OCI-M2 (cell line): Measurements from ENCODE around the gene CYP4F8.

Experiments
- DNase-seq: peaks from one replicate; lab custom pipeline; 2025; ENCODE audit not compliant: unreplicated experiment; lab: John Stamatoyannopoulos, UW

Gene CYP4F8

DNA sequence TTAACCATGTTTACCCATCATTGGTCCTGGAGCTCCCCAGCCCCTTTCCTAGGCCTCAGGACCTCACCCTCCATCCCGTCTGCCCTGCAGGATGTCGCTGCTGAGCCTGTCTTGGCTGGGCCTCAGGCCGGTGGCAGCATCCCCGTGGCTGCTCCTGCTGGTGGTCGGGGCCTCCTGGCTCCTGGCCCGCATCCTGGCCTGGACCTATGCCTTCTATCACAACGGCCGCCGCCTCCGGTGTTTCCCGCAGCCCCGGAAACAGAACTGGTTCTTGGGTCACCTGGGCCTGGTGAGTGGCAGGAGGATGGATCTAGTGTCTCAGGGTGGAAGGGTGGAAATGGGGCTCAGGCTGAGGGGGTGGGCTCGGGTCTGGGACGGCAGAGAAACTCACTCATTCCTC, 508 bp downstream of the CYP4F8 start:
- DNase-seq: no peak

DNA sequence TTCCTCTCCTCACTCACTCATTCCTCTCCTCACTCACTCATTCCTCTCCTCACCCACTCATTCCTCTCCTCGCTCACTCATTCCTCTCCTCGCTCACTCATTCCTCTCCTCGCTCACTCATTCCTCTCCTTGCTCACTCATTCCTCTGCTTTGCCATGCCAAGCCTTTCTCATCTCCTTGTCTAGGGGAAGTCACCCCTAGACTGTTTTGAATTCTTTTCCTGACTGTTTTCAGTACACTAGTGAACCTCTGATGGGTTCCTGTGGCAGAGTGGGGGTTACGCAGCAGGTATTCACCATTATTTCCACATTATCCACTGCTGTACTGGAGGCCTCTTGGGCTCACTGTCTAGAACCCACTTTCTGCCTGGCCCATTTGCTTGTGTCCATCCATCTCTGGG, 1.2 kb downstream of the CYP4F8 start:
- no peak for DNase-seq

DNA sequence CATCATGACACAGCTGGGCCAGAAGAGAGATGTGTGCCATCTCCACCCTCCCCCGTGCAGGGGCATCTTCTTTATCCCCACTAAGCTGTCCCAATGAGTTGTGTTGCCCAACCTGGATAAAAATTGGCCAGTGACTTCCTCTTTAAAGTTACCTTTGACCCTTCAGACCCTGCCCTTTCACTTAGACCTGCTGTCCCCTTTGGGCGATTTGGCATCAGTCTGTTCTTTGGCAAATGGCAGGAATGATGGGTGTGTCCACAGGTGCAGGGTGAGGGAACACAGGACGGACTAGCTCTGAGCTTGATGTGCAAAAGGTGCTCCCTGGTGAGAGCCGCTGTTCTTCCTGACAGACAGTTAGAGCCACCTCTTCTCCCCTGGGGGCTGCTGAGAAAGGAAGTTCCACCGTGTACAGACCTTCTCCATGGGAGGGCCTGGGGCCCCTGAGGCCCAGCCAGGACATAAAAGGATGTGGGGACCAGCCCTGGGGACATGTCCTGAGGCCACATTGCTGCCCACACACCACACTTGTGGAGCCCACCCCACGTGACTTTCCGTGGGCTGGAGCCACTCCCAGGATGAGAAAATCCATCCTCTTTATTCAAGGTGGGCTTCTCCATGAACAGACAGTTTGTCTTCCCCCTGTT, 1.7 kb downstream of the CYP4F8 start:
- DNase-seq: no peak

DNA sequence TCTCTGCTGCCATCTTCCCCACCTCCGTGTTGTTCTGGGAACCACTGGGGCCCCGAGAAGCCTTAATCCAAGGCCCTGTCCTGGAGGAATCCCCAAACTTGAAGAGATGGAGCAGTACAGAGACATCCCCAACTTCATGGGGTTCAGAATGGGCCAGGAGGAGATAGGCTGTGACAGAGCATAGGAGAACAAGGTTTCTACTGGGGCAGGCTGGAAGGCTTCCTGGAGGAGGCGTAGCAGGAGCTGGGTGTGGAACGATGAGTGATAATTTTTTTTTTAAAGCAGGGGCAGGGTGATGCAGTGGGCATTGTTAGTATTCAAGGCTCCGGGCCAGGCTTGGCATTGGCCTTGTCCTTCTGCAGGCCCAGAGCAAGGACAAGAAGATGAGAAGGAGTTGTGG, 3.3 kb downstream of the CYP4F8 start:
- no peak for DNase-seq

DNA sequence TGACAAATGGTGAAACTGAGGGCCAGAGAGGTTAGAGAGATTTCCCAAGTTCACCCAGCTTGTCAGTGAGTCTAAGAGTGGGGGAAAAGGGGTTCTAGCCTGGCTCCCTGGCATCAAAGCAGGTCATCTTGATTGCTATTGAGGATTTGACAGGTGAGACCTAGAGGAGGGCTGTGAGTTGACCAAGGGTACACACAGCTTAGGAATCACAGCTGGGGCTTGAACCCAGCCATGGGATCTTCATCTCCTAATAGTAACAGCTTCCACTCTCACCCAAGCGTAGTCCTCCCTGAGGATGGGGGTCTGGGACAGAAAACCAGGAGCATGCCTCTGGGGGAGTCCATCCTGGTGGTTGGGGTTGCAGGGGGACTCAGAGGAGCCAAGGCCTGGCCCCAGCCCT, 6.8 kb downstream of the CYP4F8 start:
- no peak for DNase-seq

DNA sequence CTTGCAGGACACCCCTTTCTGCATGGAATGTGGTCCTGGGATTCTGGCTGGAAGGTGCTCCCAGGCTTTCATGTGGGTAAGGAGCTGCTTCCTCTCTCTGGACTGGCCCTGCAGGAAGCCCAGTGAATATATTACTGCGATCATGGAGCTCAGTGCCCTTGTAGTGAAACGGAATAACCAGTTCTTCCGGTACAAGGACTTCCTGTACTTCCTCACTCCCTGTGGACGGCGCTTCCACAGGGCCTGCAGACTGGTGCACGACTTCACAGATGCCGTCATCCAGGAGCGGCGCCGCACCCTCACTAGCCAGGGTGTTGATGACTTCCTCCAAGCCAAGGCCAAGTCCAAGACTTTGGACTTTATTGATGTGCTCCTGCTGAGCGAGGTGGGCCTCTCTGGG, 8.0 kb downstream of the CYP4F8 start:
- DNase-seq: no peak

DNA sequence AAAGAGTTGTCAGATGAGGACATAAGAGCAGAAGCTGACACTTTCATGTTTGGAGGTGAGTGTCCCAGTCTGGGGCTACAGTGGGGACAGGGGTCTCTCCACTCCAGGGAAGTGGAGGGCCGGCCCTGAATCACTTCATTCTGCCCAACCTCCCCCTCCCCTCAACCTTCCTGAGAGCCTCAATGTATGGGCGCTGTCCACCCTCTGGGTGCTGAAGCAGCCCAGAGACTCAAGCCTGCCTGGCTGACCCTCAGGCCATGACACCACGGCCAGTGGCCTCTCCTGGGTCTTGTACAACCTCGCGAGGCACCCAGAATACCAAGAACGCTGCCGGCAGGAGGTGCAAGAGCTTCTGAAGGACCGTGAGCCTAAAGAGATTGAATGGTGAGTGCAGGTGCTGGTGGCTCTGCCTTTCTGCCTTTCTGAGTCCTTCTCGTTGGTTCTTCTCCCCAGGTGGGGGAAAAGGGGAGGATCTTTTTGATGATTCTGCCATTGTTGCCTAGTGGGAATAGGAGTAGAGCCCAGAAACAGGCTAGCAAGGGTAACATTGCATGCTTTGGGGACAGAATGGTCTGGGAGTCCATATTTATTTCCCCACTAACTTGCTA, 8.8 kb downstream of the CYP4F8 start:
- peak; percentile 7 for DNase-seq

DNA sequence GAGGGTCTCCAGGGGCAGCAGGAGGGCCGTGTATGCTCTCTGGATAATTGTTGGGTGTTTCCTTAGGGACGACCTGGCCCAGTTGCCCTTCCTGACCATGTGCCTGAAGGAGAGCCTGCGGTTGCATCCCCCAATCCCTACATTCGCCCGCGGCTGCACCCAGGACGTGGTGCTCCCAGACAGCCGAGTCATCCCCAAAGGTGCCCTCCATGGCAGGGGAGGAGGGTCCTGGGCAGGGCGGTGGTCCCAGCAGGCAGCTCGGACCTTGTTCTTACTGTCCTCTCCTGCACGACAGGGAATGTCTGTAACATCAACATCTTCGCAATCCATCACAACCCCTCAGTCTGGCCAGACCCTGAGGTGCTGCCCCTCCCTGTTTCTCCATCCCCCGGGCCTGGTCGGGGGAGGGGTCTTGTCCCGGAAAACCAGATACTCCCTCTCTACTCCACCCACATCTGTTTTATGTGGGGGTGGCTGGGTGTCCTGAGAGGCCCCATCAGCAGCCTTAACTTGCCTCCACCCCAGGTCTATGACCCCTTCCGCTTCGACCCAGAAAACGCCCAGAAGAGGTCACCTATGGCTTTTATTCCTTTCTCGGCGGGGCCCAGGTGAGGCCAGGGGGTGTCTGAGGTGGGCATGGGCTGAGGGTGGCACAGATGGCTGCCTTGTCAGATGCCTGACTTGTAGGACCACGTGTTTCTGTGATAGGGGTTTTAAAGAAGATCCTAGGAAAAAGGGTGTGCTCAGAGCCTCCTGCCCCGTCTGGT, 13.4 kb downstream of the CYP4F8 start:
- DNase-seq: no peak

DNA sequence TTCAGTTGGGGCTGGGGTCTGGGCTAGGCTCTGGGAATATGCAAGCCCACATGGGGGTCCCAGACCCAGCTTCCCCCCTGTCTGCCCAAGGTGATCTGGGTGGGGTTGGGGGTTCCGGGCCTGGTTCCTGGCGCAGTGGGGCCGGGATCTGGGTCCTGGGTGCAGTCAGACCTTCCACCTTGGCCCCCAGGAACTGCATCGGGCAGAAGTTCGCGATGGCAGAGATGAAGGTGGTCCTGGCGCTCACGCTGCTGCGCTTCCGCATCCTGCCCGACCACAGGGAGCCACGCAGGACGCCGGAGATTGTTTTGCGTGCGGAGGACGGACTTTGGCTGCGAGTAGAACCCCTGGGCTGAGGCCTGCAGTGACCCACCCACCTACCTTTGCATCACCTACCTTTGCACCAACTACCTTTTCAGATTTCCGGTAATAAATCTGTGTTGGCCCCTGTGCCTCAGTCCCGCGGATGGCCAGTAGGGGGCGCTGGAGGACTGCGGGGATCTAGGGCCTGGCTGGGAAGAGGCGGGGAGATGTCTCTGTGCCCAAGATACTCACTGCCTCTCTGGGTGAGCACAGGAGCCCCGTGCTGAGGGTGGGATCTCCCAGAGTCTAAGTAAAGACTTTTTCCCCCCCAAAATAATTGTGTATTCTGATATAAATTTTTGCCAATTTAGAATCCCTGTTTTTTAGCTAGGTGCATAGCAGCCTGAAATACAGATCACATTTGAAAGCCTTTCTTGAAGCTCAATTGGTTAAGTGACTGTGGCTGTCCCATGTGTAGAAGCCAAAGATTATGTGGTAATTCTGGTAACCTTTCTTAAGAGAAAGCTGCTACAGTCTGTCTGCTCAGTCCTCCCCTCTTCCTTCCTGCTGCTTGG, 14.2 kb downstream of the CYP4F8 start:
- peak; percentile 4 for DNase-seq

DNA sequence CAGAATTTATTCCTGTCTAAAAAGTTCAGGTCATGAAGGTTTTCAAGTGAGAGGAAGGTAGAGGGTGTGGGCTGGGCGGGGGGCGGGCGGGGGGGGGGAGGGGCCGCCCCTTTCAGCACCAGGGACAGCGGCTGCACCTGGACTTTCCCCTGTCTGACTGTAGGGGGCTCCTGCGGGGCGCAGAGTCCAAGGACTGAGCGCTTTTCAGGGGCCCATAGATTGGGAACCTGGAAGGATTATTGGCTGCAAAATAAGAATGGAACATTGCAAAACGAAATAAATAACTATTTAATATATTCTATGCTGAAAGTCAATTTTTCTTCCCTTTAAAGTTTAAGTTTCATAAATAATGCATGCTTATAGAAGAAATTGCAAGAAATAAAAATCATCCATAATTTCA, 16.8 kb downstream of the CYP4F8 start:
- no peak for DNase-seq

DNA sequence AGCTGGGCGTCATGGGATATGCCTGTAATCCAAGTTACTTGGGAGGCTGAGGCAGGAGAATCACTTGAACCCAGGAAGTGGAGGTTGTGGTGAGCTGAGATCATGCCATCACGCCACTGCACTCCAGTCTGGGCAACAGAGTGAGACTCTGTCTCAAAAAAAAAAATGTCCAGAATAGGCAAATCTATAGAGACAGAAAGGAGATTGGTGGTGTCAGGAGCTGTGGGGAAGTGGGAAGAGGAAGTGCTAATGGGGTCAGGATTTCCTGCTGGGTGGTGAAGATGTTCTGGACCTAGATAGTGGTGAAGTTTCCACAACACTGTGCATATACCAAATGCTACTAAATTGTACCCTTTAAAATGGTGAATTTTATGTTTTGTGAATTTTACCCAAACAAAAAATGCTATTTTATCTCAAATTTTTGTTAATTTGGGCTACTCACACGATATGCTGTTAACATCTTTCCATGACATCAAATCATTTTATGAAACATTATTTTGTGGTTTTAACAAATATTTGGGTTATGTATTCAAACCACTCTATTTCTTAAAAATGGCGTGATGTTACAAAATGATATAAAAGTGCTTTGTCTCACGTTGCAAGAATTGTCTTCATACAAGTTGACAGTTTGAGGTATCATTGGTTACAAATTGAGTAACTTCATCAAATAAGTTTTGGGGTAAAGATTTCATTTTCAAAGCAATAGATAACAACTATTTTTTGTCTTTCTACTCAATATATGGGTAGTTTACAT, 18.2 kb downstream of the CYP4F8 start:
- no peak for DNase-seq

DNA sequence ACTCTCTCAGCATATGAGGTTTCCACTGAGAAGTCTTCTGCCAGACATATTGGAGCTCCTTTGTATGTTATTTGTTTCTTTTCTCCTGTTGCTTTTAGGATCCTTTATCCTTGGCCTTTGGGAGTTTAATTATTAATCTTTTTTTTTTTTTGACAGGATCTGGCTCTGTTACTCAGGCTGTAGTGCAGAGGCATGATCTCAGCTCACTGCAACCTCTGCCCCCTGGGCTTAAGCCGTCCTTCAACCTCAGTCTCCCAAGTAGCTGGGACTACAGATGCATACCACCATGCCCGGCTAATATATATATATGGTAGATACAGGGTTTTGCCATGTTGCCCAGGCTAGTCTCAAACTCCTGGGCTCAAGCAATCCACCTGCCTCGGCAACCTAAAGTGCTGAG, 19.1 kb downstream of the CYP4F8 start:
- DNase-seq: no peak

DNA sequence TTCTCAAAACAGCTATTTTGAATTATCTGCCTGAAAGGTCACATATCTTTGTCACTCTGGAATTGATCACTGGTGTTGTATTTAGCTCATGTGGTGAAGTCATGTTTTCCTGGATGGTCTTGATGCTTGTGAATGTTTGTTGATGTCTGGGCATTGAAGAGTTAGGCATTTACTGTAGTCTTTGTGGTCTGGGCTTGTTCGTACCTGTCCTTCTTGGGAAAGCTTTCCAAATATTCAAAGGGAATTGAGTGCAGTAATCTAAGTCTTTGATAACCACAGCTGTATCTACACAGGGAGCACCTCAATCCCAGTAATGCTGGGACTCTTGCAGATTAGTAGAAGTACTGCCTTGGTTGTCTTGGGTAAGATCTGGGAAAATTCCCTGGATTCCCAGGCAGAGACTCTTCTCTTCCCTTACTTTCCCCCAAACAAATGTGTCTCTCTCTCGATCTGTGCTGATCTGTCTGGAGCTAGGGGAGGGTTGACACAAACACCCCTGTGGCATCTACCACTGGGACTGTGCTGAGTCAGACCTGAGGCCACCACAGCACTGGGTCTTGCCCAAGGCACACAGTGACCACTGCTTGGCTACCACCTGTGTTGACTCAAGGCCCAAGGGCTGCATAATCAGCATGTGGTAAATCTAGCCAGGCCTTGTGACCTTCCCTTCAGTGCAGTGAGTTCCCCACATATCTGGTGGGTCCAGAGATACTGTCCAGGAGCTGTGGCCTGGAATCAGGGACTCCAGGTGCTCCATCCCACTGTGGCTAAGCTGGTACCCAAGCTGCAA, 20.2 kb downstream of the CYP4F8 start:
- DNase-seq: no peak

DNA sequence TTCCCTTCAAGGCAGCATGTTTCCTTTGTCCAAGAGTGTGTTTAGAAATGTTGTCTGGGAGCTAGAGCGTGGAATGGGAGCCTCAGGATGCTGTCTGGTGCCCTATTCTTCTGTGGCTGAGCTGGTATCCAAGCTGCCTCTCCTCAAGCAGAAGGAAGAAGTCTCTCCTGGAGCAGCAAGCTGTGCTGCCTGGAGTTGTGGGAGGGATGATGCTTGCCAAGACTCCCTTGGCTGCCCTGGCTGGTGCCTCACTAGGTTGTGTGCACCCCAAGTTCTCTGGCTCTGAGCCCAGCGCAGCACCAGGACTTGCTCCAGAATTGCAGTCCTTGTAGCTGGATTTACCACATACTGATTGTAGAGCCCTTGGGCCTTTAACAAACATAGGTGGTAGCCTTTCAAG, 21.0 kb downstream of the CYP4F8 start:
- DNase-seq: no peak

DNA sequence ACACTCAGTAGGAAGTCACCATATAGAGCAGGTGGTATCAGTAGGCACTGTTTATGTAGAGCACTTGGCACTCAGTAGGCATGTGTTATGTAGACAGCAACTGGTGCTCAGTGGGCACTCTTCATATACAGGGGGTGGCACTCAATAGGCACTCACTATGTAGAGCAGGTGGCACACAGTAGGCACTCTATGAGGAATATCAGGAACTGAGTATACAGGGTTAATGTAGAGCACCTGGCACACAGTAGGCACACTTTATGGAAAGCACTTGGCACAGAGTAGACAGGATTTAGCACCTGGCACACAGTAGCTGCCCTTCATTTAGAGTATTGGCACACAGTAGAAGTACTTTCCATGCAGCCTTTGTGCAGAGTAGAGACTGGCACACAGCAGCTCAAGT, 24.6 kb downstream of the CYP4F8 start:
- no peak for DNase-seq

DNA sequence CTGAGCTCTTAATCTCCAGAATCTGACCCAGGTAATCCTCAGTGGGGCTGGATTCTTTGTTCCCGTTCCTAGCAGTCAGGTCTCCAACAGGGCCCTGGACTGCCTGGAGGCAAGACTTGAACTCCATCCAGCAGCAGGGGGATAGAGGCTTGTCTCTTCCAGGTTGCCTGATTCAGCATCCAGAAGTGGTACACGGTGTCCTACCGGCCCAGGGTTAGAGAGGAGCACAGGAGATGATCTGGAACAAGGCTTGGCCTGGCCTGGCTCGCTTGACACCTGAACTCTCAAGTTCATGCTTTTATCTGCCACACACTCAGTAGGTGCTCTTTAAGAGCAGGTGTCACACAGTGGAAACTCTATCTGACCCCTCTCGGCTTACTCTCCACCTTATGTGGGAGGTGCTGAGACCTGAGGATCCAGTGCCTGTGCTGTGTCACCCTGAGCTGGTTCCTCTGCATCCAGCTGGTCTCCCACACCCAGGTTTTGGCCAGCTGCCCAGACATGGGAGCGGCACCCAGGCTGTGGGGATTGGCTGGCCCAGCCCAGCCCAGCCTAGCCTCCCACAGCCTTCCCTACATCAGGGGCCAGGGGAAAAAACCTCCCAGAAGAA, 25.4 kb downstream of the CYP4F8 start, which contains the start of gene CYP4F3:
Gene CYP4F3 (plus strand): TSS at position 604 of the 610 bp plus-strand sequence. CDS start 519 bp downstream, outside the sequence.
- no peak for DNase-seq

DNA sequence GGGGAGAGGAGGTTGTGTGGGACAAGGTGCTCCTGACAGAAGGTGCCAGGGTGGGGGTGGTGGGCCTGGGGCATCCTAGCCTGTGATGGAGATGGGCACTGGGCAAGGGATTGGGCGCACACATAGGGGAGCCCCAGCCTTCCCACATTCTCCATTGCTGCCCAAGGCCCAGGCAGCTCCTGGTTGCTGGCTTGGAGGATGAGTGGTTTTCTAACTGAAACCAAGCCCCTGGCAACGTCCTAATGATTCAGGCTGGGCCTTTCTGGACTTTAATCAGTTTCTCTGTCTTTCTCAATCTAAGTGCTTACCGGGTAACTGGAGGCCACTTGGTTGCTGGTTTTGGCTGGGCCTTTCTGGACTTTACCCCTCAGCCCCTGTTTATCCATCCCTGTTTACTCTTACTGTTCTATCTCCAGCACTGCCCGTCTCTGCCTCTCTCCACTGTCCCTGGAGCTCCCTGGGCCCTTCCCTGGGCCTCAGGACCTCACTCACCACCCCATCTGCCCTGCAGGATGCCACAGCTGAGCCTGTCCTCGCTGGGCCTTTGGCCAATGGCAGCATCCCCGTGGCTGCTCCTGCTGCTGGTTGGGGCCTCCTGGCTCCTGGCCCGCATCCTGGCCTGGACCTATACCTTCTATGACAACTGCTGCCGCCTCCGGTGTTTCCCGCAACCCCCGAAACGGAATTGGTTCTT, 26.0 kb downstream of the CYP4F8 start:
- DNase-seq: no peak

DNA sequence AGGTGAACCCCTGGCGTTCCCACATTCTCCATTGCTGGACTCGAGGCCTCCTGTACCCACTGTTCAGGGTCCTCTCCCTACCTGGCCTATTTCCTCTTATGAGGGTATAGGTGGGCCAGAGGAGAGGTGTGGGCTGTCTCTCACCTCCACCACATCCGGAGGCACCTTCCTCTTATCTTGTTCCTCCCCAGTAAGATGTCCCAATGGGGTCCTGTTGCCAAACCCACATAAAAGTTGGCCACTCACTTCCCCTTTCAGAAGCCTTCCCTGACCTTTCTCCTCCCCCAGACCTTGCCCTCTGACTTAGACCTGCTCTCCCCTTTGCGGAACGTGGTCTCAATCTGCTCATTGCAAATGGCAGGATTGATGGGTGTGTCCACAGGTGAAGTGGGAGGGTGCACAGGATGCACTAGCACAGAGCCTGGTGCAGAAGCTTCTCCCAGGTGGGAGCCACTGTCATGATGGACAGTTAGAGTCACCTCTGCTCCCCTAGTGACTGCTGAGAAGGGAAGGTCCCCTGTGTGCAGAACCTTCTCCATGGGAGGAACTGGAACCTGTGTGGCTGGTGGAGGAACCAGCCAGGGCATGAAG, 27.0 kb downstream of the CYP4F8 start:
- no peak for DNase-seq
